Measurements from ENCODE around the gene DNMT3B. TPM values are rescaled to one million over a fixed set of nuclear protein-coding genes. Genes with fewer than 3 reads are reported as not detected.

Gene DNMT3B
- total and polyA plus RNA-seq, 2 experiments from 2014 or later = 711 to 2,222 TPM

GRCh38 chr20:32846852-32847251, 84.7 kb downstream of the DNMT3B start (continued):
- TF ChIP-seq, protein P1, sequence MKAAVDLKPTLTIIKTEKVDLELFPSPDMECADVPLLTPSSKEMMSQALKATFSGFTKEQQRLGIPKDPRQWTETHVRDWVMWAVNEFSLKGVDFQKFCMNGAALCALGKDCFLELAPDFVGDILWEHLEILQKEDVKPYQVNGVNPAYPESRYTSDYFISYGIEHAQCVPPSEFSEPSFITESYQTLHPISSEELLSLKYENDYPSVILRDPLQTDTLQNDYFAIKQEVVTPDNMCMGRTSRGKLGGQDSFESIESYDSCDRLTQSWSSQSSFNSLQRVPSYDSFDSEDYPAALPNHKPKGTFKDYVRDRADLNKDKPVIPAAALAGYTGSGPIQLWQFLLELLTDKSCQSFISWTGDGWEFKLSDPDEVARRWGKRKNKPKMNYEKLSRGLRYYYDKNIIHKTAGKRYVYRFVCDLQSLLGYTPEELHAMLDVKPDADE (IDR thresholded peaks at IDR 0.05) = no peak
- TF ChIP-seq ZNF331 (CRISPR knock-in tag; IDR thresholded peaks at IDR 0.05; ENCODE audit: low read depth) = no peak
- TF ChIP-seq, protein P2, sequence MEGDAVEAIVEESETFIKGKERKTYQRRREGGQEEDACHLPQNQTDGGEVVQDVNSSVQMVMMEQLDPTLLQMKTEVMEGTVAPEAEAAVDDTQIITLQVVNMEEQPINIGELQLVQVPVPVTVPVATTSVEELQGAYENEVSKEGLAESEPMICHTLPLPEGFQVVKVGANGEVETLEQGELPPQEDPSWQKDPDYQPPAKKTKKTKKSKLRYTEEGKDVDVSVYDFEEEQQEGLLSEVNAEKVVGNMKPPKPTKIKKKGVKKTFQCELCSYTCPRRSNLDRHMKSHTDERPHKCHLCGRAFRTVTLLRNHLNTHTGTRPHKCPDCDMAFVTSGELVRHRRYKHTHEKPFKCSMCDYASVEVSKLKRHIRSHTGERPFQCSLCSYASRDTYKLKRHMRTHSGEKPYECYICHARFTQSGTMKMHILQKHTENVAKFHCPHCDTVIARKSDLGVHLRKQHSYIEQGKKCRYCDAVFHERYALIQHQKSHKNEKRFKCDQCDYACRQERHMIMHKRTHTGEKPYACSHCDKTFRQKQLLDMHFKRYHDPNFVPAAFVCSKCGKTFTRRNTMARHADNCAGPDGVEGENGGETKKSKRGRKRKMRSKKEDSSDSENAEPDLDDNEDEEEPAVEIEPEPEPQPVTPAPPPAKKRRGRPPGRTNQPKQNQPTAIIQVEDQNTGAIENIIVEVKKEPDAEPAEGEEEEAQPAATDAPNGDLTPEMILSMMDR (conservative IDR thresholded peaks at IDR 0.05; ENCODE audit: low read depth in 2 of 2) = no peak
- TF ChIP-seq POLR2AphosphoS5 (IDR thresholded peaks at IDR 0.05; ENCODE audit: low read depth) = no peak
- no peak for TF ChIP-seq NANOG (IDR thresholded peaks at IDR 0.05; ENCODE audit: borderline replicate concordance)

- Histone ChIP-seq H3K36me3 (ENCODE audit: insufficient read depth) (peaks cover 31% of the 10 kb centered on the region), H3K4me1 (ENCODE audit: insufficient read depth) (peaks cover 21% of the 10 kb centered on the region), H3K4me3 (no peak overlapping the region), H3K4me2 (no peak overlapping the region), H4K20me1 (replicated peaks; ENCODE audit: insufficient read depth) (peaks cover 20% of the 10 kb centered on the region), H3K9me2 (ENCODE audit: insufficient read depth) (no peaks in the 10 kb centered on the region), H3K27me3 (ENCODE audit: insufficient read depth) (no peaks in the 10 kb centered on the region), H3F3A (replicated peaks; ENCODE audit: low read depth) (peaks cover 20% of the 10 kb centered on the region), H3K79me2 (replicated peaks; ENCODE audit: insufficient read depth) (peaks cover 46% of the 10 kb centered on the region), H2AFZ (no peak overlapping the region), H3K27ac (ENCODE audit: low read depth) (peak overlapping the region; percentile 79; the same call in 1 of the 2 replicates)
- DNase-seq (ENCODE audit: low spot score) = no peak
- H3K27ac Mint-ChIP-seq = no peak overlapping the region
- H3K27me3 Mint-ChIP-seq (ENCODE audit: insufficient read depth, low read depth, poor library complexity) = peaks cover 2% of the 10 kb centered on the region
- peaks cover 24% of the 10 kb centered on the region for H3K4me1 Mint-ChIP-seq
- peaks cover 68% of the 10 kb centered on the region for H3K36me3 Mint-ChIP-seq (ENCODE audit: low read depth)
- no peak overlapping the region for H3K4me3 Mint-ChIP-seq
- ATAC-seq = peak; percentile 60
- no peaks in the 10 kb centered on the region for H3K9me3 Mint-ChIP-seq
- TF ChIP-seq, protein P3, sequence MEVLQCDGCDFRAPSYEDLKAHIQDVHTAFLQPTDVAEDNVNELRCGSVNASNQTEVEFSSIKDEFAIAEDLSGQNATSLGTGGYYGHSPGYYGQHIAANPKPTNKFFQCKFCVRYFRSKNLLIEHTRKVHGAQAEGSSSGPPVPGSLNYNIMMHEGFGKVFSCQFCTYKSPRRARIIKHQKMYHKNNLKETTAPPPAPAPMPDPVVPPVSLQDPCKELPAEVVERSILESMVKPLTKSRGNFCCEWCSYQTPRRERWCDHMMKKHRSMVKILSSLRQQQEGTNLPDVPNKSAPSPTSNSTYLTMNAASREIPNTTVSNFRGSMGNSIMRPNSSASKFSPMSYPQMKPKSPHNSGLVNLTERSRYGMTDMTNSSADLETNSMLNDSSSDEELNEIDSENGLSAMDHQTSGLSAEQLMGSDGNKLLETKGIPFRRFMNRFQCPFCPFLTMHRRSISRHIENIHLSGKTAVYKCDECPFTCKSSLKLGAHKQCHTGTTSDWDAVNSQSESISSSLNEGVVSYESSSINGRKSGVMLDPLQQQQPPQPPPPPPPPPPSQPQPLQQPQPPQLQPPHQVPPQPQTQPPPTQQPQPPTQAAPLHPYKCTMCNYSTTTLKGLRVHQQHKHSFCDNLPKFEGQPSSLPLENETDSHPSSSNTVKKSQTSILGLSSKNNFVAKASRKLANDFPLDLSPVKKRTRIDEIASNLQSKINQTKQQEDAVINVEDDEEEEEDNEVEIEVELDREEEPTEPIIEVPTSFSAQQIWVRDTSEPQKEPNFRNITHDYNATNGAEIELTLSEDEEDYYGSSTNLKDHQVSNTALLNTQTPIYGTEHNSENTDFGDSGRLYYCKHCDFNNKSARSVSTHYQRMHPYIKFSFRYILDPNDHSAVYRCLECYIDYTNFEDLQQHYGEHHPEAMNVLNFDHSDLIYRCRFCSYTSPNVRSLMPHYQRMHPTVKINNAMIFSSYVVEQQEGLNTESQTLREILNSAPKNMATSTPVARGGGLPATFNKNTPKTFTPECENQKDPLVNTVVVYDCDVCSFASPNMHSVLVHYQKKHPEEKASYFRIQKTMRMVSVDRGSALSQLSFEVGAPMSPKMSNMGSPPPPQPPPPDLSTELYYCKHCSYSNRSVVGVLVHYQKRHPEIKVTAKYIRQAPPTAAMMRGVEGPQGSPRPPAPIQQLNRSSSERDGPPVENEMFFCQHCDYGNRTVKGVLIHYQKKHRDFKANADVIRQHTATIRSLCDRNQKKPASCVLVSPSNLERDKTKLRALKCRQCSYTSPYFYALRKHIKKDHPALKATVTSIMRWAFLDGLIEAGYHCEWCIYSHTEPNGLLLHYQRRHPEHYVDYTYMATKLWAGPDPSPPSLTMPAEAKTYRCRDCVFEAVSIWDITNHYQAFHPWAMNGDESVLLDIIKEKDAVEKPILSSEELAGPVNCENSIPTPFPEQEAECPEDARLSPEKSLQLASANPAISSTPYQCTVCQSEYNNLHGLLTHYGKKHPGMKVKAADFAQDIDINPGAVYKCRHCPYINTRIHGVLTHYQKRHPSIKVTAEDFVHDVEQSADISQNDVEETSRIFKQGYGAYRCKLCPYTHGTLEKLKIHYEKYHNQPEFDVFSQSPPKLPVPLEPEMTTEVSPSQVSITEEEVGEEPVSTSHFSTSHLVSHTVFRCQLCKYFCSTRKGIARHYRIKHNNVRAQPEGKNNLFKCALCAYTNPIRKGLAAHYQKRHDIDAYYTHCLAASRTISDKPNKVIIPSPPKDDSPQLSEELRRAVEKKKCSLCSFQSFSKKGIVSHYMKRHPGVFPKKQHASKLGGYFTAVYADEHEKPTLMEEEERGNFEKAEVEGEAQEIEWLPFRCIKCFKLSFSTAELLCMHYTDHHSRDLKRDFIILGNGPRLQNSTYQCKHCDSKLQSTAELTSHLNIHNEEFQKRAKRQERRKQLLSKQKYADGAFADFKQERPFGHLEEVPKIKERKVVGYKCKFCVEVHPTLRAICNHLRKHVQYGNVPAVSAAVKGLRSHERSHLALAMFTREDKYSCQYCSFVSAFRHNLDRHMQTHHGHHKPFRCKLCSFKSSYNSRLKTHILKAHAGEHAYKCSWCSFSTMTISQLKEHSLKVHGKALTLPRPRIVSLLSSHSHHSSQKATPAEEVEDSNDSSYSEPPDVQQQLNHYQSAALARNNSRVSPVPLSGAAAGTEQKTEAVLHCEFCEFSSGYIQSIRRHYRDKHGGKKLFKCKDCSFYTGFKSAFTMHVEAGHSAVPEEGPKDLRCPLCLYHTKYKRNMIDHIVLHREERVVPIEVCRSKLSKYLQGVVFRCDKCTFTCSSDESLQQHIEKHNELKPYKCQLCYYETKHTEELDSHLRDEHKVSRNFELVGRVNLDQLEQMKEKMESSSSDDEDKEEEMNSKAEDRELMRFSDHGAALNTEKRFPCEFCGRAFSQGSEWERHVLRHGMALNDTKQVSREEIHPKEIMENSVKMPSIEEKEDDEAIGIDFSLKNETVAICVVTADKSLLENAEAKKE (CRISPR knock-in tag; IDR thresholded peaks at IDR 0.05) = no peak
- TF ChIP-seq ZNF331 (CRISPR knock-in tag; IDR thresholded peaks at IDR 0.05; ENCODE audit: low read depth) (no peak), NANOG (IDR thresholded peaks at IDR 0.05; ENCODE audit: borderline replicate concordance) (no peak), STAT1 (IDR thresholded peaks at IDR 0.05; ENCODE audit: unreplicated experiment) (no peak), ZNF114 (CRISPR knock-in tag; IDR thresholded peaks at IDR 0.05) (no peak), CREB1 (CRISPR knock-in tag; IDR thresholded peaks at IDR 0.05; ENCODE audit: low read depth) (no peak), JUNB (IDR thresholded peaks at IDR 0.05; ENCODE audit: unreplicated experiment) (no peak), EZH2phosphoT487 (IDR thresholded peaks at IDR 0.05; ENCODE audit: unreplicated experiment) (no peak)
- TF ChIP-seq, protein P4, sequence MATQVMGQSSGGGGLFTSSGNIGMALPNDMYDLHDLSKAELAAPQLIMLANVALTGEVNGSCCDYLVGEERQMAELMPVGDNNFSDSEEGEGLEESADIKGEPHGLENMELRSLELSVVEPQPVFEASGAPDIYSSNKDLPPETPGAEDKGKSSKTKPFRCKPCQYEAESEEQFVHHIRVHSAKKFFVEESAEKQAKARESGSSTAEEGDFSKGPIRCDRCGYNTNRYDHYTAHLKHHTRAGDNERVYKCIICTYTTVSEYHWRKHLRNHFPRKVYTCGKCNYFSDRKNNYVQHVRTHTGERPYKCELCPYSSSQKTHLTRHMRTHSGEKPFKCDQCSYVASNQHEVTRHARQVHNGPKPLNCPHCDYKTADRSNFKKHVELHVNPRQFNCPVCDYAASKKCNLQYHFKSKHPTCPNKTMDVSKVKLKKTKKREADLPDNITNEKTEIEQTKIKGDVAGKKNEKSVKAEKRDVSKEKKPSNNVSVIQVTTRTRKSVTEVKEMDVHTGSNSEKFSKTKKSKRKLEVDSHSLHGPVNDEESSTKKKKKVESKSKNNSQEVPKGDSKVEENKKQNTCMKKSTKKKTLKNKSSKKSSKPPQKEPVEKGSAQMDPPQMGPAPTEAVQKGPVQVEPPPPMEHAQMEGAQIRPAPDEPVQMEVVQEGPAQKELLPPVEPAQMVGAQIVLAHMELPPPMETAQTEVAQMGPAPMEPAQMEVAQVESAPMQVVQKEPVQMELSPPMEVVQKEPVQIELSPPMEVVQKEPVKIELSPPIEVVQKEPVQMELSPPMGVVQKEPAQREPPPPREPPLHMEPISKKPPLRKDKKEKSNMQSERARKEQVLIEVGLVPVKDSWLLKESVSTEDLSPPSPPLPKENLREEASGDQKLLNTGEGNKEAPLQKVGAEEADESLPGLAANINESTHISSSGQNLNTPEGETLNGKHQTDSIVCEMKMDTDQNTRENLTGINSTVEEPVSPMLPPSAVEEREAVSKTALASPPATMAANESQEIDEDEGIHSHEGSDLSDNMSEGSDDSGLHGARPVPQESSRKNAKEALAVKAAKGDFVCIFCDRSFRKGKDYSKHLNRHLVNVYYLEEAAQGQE (IDR thresholded peaks at IDR 0.05; ENCODE audit: unreplicated experiment) = no peak
- TF ChIP-seq, protein P1 (IDR thresholded peaks at IDR 0.05) = no peak
These were observed 85.8 kb downstream of the DNMT3B start for GRCh38 chr20:32847964-32848363.

Measured in GM23338 (cell line).